Spleen (tissue), 7 donors: ENCODE measurements around the gene KCNJ13.

Experiments
- CTCF ChIP-seq, 11 experiments: fragments of 200-600 bp in 7 of 11; fragments of 450-650 bp in 4 of 11; sonication (generic) in 4 of 11; IDR thresholded peaks in 8 of 11; conservative IDR thresholded peaks in 3 of 11; 1 replicate in 7 of 11; 2 replicates in 4 of 11; pipeline versions ENCODE4 v1.4.0 to v1.8.0; 2016 to 2021; ENCODE audit warnings: antibody characterized with exemption in 11 of 11, inconsistent platforms in 4 of 11, mild to moderate bottlenecking in 1 of 11
- POLR2A ChIP-seq, 3 donors: fragments of 450-650 bp; IDR thresholded peaks; one replicate each; pipeline ENCODE4 v1.5.1; 2017; ENCODE audit warnings: antibody characterized with exemption in 3 of 3, mild to moderate bottlenecking in 1 of 3
- donor health status: DM: no; HTN: no; CAD: no; lungs with moderate emphysema.
- donor health status: DM: no; HTN: no; CAD: no.
- donor health status: DM: no; HTN: no; CAD: no.

- no peak for TF ChIP-seq CTCF (IDR thresholded peaks at IDR 0.05 in 8 of 11, conservative IDR thresholded peaks at IDR 0.05 in 3 of 11)
- TF ChIP-seq POLR2A (IDR thresholded peaks at IDR 0.05), result no peak
These were observed 18.6 kb upstream of the KCNJ13 start for GRCh38 chr2:232794981-232795380.
